Body of pancreas (tissue), 4 donors: ENCODE measurements around the gene BRICD5. TPM values are rescaled to one million over a fixed set of nuclear protein-coding genes. Genes with fewer than 3 reads are reported as not detected.

ENCODE experiments used
- ATAC-seq: fragments of 150-250 bp; one replicate; pipeline ENCODE4 v1.9.1; 2016
- DNase-seq, 4 donors: peaks; one replicate each; pipeline ENCODE4 v3.0.0-alpha.2; 2019
- H3K27ac ChIP-seq, 4 donors: fragments of 200-600 bp; sonication (generic); 1 replicate in 3 of 4; 2 replicates in 1 of 4; pipeline versions ENCODE4 v1.5.1 to v1.6.1; 2016 to 2019; ENCODE audit warnings: mild to moderate bottlenecking in 1 of 4, mixed read lengths in 1 of 4, moderate library complexity in 1 of 4
- H3K27me3 ChIP-seq, 2 donors: fragments of 200-600 bp; sonication (generic); one replicate each; pipeline ENCODE4 v1.6.0; 2016; ENCODE audit warnings: mild to moderate bottlenecking in 1 of 2
- H3K36me3 ChIP-seq, 2 donors: fragments of 200-600 bp; sonication (generic); replicated peaks in 1 of 2; 2 replicates each; pipeline ENCODE4 v1.5.1; 2016; ENCODE audit warnings: low read depth in 2 of 2; ENCODE audit not compliant: insufficient read depth in 1 of 2
- H3K4me1 ChIP-seq: fragments of 200-600 bp; sonication (generic); one replicate; pipeline ENCODE4 v1.6.0; 2016
- H3K4me3 ChIP-seq, 2 donors: fragments of 200-600 bp; sonication (generic); 1 replicate in 1 of 2; 2 replicates in 1 of 2; pipeline ENCODE4 v1.5.1; 2016 to 2019
- H3K9me3 ChIP-seq, 3 donors: fragments of 200-600 bp; sonication (generic); 1 replicate in 2 of 3; 2 replicates in 1 of 3; pipeline ENCODE4 v1.5.1; 2016
- POLR2A ChIP-seq, 3 donors: fragments of 450-650 bp; IDR thresholded peaks; one replicate each; pipeline ENCODE4 v1.6.1; 2016; ENCODE audit warnings: antibody characterized with exemption in 3 of 3, mild to moderate bottlenecking in 2 of 3
- whole genome bisulfite sequencing, 2 donors: methylation state at CpG; one replicate each; pipeline ENCODE4 v1.1.5; 2017; 5-methylcytosine and 5-hydroxymethylcytosine counted together
- intact Hi-C: fragments of 100-400 bp; cut with DNase I; formaldehyde crosslinking; loops from one replicate; pipeline ENCODE4 v1.15.1; 2023
- total RNA-seq, 2 donors: library from RNA; depleted of rRNA; stranded (reverse); fragments of >200 nt; gene quantifications; one replicate each; pipeline ENCODE4 v1.1.0, GENCODE V29; 2016
- TF ChIP-seq, protein P1 (sequence below), 7 experiments: fragments of 450-650 bp in 4 of 7; fragments of 200-600 bp in 3 of 7; sonication (generic) in 3 of 7; IDR thresholded peaks; one replicate each; pipeline ENCODE4 v1.5.1; 2016 to 2019; ENCODE audit warnings: antibody characterized with exemption in 7 of 7

The BRICD5 gene
- total RNA-seq, 2 donors from 2014 or later: 1.8 to 3.3 TPM

DNA sequence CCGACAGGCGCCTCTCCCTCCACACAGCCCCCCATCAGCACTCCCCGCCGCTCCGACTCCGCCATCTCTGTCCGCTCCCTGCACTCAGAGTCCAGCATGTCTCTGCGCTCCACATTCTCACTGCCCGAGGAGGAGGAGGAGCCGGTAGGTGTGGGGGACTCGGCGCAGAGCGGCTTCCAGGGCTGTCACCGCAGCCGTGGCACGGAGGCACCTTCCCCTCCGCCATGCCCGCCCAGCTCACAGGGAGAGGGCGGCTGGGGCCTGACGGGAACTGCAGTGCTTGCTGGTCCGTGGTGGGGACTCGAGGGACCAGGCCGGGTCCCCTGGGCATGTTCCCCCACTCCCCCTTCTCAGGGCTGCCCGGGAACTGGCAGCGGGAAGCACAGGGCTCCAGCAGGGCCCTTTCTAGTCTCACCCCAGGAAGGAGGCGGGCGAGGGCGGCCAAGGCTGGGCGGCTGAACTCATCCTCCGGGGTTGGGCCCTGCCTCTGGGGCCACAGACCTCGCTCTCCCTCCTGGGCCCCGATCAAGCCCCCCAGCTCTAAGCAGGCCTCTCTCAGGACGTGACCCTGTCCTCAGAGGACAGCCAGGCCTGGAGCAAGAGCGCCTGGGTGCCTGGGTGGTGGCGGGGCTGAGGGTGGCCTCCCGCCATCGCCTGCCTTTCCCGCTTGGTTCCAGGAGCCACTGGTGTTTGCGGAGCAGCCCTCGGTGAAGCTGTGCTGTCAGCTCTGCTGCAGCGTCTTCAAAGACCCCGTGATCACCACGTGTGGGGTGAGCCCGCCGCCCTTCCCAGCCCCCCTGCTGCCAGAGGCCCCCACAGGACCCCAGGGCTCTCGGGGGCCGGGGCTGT is 39.9 kb downstream of the BRICD5 start:
- WGBS, 2 donors: 87 to 95% methylated on average over 9 to 39 of the region's 47 CpGs
- Histone ChIP-seq H3K36me3 (peaks cover 7 to 23% of the 10 kb centered on the region in 2 donors), H3K27ac (peak overlapping the region in 1 of 4 donors; percentile 18), H3K27me3 (no peaks in the 10 kb centered on the region), H3K9me3 (no peaks in the 10 kb centered on the region), H3K4me3 (no peak overlapping the region), H3K4me1 (no peaks in the 10 kb centered on the region)
- intact Hi-C loops: no loop called here
- ATAC-seq (no peak), DNase-seq (no peak)
- TF ChIP-seq, protein P1, sequence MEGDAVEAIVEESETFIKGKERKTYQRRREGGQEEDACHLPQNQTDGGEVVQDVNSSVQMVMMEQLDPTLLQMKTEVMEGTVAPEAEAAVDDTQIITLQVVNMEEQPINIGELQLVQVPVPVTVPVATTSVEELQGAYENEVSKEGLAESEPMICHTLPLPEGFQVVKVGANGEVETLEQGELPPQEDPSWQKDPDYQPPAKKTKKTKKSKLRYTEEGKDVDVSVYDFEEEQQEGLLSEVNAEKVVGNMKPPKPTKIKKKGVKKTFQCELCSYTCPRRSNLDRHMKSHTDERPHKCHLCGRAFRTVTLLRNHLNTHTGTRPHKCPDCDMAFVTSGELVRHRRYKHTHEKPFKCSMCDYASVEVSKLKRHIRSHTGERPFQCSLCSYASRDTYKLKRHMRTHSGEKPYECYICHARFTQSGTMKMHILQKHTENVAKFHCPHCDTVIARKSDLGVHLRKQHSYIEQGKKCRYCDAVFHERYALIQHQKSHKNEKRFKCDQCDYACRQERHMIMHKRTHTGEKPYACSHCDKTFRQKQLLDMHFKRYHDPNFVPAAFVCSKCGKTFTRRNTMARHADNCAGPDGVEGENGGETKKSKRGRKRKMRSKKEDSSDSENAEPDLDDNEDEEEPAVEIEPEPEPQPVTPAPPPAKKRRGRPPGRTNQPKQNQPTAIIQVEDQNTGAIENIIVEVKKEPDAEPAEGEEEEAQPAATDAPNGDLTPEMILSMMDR (IDR thresholded peaks at IDR 0.05): no peak
- TF ChIP-seq POLR2A (IDR thresholded peaks at IDR 0.05): no peak

DNA sequence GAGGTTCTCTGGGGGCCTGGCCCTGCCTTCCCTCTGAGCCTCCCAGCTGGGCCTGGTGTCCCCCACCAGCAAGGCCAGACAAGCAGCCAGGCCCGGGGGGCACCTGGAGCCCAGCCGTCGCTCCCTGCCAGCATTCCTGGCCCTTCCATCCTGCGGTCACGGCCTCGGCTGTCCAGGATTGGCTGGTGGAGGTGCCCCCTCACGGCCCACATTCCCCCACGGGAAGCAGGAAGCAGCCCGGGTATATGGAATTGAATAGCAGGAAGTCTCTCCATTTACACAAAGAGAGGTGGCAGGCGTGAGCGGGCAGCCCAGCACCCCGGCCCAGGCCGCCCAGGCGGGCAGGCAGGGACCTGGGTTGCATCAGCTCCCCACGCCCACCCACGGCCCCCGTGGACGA is 40.6 kb downstream of the BRICD5 start:
- TF ChIP-seq, protein P1 (IDR thresholded peaks at IDR 0.05): no peak
- peak in 1 of 3 donors; percentile 35 for TF ChIP-seq POLR2A (IDR thresholded peaks at IDR 0.05)
- Histone ChIP-seq H3K4me3 (no peak overlapping the region), H3K27me3 (no peaks in the 10 kb centered on the region), H3K9me3 (no peaks in the 10 kb centered on the region), H3K27ac (peak overlapping the region in 2 of 4 donors; percentile 30 to 39), H3K4me1 (no peaks in the 10 kb centered on the region), H3K36me3 (peaks cover 7 to 19% of the 10 kb centered on the region in 2 donors)
- no peak for DNase-seq
- intact Hi-C loops: no loop called here
- peak; percentile 28 for ATAC-seq
- 90 to 95% methylated on average over 18 of the region's 18 CpGs for WGBS, 2 donors

DNA sequence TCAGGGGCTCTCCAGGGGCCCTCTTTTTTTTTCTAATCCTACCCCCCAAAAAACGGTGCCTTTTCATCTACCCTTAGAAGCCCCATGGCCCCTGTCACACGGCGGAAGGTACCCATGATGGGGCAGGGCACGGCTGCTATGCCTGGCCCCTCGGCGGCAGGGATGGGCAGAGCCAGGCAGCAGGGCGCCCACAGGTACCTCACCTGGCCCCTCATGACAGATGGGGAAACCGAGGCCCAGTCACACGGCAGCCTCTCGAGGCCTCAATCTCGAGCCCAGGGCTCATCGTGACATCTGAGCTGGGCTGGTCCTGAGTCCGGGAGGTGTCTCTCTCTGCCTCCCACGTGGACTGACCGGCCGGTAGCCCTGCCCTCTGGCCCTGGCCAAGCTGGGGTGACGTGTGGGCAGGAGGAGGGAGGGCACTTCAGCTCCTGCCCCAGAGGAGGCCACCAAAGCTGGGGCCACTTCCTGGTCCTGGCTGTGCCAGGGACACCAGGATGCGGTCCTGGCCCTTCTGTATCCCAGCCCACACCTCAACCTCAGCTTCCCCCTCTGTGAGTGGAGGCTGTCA is 43.5 kb downstream of the BRICD5 start:
- Histone ChIP-seq H3K27me3 (no peaks in the 10 kb centered on the region), H3K4me3 (no peak overlapping the region), H3K27ac (no peak overlapping the region), H3K36me3 (peaks cover 0 to 3% of the 10 kb centered on the region in 2 donors), H3K4me1 (no peaks in the 10 kb centered on the region), H3K9me3 (no peaks in the 10 kb centered on the region)
- TF ChIP-seq, protein P1 (IDR thresholded peaks at IDR 0.05): no peak
- TF ChIP-seq POLR2A (IDR thresholded peaks at IDR 0.05): no peak
- intact Hi-C loops: no loop called here
- ATAC-seq: no peak
- WGBS, 2 donors: 88 to 90% methylated on average over 4 to 18 of the region's 18 CpGs
- DNase-seq: no peak

DNA sequence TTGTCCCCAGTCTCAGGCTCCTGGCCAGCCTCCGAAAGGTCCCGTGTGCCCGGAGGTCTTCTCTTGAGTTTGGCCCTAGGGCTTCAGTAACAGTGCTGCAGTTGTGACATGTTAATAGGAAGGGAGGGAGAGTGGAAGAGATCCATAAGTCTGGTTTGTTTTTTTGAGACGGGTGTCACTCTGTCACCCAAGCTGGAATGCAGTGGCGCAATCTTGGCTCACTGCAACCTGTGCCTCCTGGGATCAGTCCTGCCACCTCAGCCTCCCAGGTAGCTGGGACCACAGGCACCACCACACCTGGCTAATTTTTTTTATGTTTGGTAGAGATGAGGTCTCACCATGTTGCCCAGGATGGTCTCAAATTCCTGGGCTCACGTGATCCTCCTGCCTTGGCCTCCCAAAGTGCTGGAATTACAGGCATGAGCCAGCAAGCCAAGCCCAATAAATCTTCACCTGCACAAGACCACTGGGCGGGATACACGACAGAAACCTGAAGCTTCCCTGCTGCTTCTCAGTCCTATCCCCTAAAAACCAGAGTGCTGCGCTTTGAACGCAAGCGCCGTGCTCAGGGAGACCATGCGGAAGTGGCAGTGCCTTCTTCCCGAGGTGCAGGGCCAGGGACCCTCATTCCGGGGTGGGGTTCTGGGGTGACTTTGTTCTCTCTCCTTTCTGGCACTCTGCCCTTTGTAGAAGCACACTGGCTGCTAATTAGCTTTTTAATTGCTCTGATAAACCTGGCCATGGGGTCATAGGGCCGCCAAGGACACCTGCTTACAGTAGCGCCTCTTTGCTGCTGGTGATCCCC is 44.2 kb downstream of the BRICD5 start:
- Histone ChIP-seq H3K36me3 (peaks cover 0 to 3% of the 10 kb centered on the region in 2 donors), H3K9me3 (no peaks in the 10 kb centered on the region), H3K27me3 (no peaks in the 10 kb centered on the region), H3K4me3 (no peak overlapping the region), H3K27ac (no peak overlapping the region), H3K4me1 (no peaks in the 10 kb centered on the region)
- ATAC-seq: no peak
- DNase-seq: no peak
- TF ChIP-seq, protein P1 (IDR thresholded peaks at IDR 0.05): no peak
- no peak for TF ChIP-seq POLR2A (IDR thresholded peaks at IDR 0.05)
- WGBS, 2 donors: 85 to 90% methylated on average over 12 to 17 of the region's 17 CpGs
- intact Hi-C loops: no loop called here
